ENCODE results near the gene OR13D1. TPM values are rescaled to one million over a fixed set of nuclear protein-coding genes. Genes with fewer than 3 reads are reported as not detected.
"Not testable (repeated sequence)": the region's sequence is repeated elsewhere in the genome, so short reads cannot be mapped to it uniquely, and the experiment has no call there.

OR13D1 gene
- total RNA-seq, 4 donors from 2014 or later = not detected

DNA sequence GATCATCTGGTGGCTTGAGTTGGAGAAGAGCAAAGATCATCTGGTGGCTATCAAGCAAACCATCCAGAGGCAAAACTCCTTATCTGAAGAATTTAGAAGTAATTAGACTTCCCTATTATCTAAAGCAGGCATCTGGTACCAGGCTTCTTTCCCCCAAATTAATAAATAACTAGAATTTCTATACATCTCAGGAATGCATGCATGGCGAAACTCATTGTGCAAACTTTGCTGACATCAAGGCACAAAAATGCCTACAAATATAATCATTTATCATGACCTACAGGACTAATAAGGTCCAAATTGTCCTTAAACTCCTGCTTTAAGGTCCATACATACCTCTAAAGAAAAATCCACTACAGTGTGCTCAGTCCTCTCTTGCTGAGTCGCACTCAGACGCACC lies 6.0 kb downstream of the OR13D1 start:
- H3K27ac ChIP-seq = no peak overlapping the region
- no peaks in the 10 kb centered on the region for H3K4me1 ChIP-seq
- 81 to 82% methylated on average over 3 of the region's 3 CpGs for WGBS, 2 donors
- H3K27me3 ChIP-seq = no peaks in the 10 kb centered on the region
- H3K36me3 ChIP-seq = no peaks in the 10 kb centered on the region
- H3K9me3 ChIP-seq = peaks cover 0 to 9% (median 0%) of the 10 kb centered on the region in 4 donors
- TF ChIP-seq POLR2A (IDR thresholded peaks at IDR 0.05) (no peak), EP300 (IDR thresholded peaks at IDR 0.05) (no peak)
- TF ChIP-seq, protein P1, sequence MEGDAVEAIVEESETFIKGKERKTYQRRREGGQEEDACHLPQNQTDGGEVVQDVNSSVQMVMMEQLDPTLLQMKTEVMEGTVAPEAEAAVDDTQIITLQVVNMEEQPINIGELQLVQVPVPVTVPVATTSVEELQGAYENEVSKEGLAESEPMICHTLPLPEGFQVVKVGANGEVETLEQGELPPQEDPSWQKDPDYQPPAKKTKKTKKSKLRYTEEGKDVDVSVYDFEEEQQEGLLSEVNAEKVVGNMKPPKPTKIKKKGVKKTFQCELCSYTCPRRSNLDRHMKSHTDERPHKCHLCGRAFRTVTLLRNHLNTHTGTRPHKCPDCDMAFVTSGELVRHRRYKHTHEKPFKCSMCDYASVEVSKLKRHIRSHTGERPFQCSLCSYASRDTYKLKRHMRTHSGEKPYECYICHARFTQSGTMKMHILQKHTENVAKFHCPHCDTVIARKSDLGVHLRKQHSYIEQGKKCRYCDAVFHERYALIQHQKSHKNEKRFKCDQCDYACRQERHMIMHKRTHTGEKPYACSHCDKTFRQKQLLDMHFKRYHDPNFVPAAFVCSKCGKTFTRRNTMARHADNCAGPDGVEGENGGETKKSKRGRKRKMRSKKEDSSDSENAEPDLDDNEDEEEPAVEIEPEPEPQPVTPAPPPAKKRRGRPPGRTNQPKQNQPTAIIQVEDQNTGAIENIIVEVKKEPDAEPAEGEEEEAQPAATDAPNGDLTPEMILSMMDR (IDR thresholded peaks at IDR 0.05) = no peak
- no peak for DNase-seq (ENCODE audit: low spot score in 2 of 2)
- H3K4me3 ChIP-seq = no peak overlapping the region

DNA sequence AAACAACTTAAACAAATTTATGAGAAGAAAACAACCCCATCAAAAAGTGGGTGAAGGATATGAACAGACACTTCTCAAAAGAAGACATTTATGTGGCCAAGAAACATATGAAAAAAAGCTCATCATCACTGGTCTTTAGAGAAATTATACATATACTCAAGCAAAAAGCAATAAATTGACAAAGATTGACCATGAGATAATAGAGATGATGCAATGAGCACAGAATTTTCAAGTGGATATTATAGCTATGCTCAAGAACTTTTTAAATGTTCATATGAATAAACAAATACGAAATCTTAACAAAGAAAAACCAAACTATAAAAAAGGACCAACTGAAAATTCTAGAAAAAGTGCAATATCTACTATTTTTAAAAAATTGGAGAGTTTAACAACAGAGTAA lies 14.4 kb downstream of the OR13D1 start:
- H3K4me1 ChIP-seq; H3K36me3 ChIP-seq; H3K4me3 ChIP-seq; H3K27ac ChIP-seq; H3K27me3 ChIP-seq; DNase-seq (ENCODE audit: low spot score in 2 of 2): not testable (repeated sequence)
- WGBS, 2 donors = 53 to 55% methylated on average over 1 of the region's 1 CpG
- H3K9me3 ChIP-seq = peaks cover 0 to 16% (median 1%) of the 10 kb centered on the region in 4 donors

DNA sequence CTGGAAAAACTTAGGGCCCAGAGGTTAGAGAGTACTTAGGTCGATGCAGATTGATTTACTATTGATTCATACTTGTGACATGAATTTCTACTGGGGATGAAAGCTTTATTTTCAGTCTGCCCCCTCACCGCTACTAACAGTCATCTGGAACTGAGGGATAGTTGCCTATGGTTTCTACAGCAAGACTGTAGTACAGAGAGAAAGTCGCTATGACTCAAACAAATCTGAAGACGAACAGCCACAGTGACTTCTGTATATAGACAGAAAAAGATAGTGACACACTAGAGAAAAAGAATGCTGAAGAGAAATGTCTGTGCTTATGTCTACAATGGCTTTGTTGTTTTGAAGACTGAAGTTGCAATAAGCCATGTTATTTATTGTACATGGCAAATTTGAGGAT lies 17.3 kb downstream of the OR13D1 start:
- WGBS, 2 donors = 40 to 56% methylated on average over 4 of the region's 4 CpGs
- no peak overlapping the region for H3K4me3 ChIP-seq
- no peak overlapping the region for H3K27ac ChIP-seq
- DNase-seq (ENCODE audit: low spot score in 2 of 2) = no peak
- TF ChIP-seq POLR2A (IDR thresholded peaks at IDR 0.05) = no peak
- H3K4me1 ChIP-seq = no peaks in the 10 kb centered on the region
- no peaks in the 10 kb centered on the region for H3K27me3 ChIP-seq
- H3K9me3 ChIP-seq = peaks cover 0 to 4% (median 1%) of the 10 kb centered on the region in 4 donors
- H3K36me3 ChIP-seq = no peaks in the 10 kb centered on the region

DNA sequence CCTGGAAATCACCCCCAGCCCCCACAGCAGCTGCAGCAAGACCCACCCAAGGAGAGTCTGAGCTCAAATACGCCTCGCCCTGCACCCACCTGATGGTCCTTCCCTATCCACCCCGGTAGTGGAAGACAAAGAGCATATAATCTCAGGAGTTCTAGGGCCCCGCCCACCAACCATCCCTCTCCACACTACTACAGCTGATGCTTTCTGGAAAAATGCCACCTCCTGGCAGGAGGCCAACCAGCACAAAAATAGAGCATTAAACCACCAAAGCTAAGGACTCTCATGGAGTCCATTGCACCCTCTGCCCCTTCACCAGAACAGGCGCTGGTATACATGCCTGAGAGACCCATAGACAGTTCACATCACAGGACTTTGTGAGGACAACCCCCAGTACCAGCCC lies 30.7 kb downstream of the OR13D1 start:
- H3K27ac ChIP-seq = no peak overlapping the region
- 73 to 90% methylated on average over 5 of the region's 5 CpGs for WGBS, 2 donors
- peaks cover 0 to 11% (median 0%) of the 10 kb centered on the region in 4 donors for H3K9me3 ChIP-seq
- H3K27me3 ChIP-seq = no peaks in the 10 kb centered on the region
- no peak overlapping the region for H3K4me3 ChIP-seq
- no peaks in the 10 kb centered on the region for H3K4me1 ChIP-seq
- TF ChIP-seq POLR2A (IDR thresholded peaks at IDR 0.05) (no peak), EP300 (IDR thresholded peaks at IDR 0.05) (no peak)
- TF ChIP-seq, protein P1 (IDR thresholded peaks at IDR 0.05) = no peak
- no peak for DNase-seq (ENCODE audit: low spot score in 2 of 2)
- no peaks in the 10 kb centered on the region for H3K36me3 ChIP-seq

DNA sequence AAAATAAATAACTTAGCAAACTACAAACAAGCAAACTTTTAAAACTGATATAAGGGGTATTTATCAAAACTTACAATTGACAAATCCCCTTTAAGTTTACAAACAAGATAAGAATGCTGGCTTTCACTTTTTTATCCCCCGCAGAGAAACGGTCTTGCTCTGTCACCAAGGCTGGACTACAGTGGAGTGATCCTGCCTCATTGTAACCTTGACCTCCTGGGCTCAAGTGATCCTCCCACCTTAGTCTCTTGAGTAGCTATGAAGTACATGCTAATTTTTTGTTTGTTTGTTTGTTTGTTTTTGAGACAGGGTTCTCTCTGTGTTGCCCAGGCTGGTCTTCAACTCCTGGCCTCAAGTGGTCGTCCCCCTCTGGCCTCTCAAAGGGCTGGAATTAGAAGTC lies 44.1 kb downstream of the OR13D1 start:
- H3K9me3 ChIP-seq = no peaks in the 10 kb centered on the region
- H3K27me3 ChIP-seq = no peaks in the 10 kb centered on the region
- TF ChIP-seq, protein P1 (IDR thresholded peaks at IDR 0.05) = no peak
- TF ChIP-seq EP300 (IDR thresholded peaks at IDR 0.05) (no peak), POLR2A (IDR thresholded peaks at IDR 0.05) (no peak)
- H3K27ac ChIP-seq = no peak overlapping the region
- no peaks in the 10 kb centered on the region for H3K4me1 ChIP-seq
- H3K36me3 ChIP-seq = no peaks in the 10 kb centered on the region
- WGBS, 2 donors = 56 to 62% methylated on average over 3 of the region's 3 CpGs
- no peak for DNase-seq (ENCODE audit: low spot score in 2 of 2)
- H3K4me3 ChIP-seq = no peak overlapping the region

DNA sequence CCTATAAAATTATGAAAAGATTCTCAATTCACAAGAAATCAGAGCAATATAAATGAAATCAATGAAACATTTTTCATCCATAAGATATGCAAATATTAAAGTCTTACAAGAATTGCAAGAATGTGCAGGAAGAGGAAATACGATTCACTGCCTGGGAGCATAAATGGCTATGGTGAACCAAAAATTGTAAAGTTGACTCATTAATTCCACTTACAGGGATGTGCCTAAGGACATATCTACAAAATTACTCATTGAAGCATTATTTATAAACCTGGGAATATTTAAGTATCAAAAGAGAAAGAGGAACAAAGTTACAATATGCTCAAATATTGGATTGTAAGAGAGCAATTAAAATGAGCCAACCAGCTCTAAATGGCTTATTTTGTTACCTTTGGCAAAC lies 46.3 kb downstream of the OR13D1 start:
- 33 to 38% methylated on average over 1 of the region's 1 CpG for WGBS, 2 donors
- TF ChIP-seq, protein P1 (IDR thresholded peaks at IDR 0.05) = no peak
- TF ChIP-seq POLR2A (IDR thresholded peaks at IDR 0.05) = no peak
- TF ChIP-seq EP300 (IDR thresholded peaks at IDR 0.05) = no peak
- Histone ChIP-seq H3K4me1 (no peaks in the 10 kb centered on the region), H3K4me3 (no peak overlapping the region), H3K9me3 (no peaks in the 10 kb centered on the region), H3K36me3 (no peaks in the 10 kb centered on the region), H3K27ac (no peak overlapping the region), H3K27me3 (no peaks in the 10 kb centered on the region)
- no peak for DNase-seq (ENCODE audit: low spot score in 2 of 2)
